SU-DHL-6 (cell line): ENCODE results near the gene PPP1R13B.

Experiments used
- H2AFZ ChIP-seq: fragments of 200-600 bp; sonication (generic); 2 replicates; pipeline ENCODE4 v1.6.1; 2014; ENCODE audit warnings: low read depth, mild to moderate bottlenecking, moderate library complexity, mixed read lengths, antibody characterized with exemption, low read length; ENCODE audit not compliant: severe bottlenecking
- H3F3A ChIP-seq: fragments of 200-600 bp; shearing (Covaris generic); 2 replicates; pipeline ENCODE4 v1.6.0; 2016; ENCODE audit warnings: antibody characterized with exemption, mild to moderate bottlenecking; ENCODE audit not compliant: insufficient read depth
- H3K27ac ChIP-seq: fragments of 200-600 bp; sonication (generic); 2 replicates; pipeline ENCODE4 v1.5.1; 2016; ENCODE audit warnings: low read depth, mild to moderate bottlenecking, low read length, moderate library complexity, mixed read lengths
- H3K27me3 ChIP-seq: fragments of 200-600 bp; sonication (generic), shearing (Covaris generic); 2 replicates; pipeline ENCODE4 v1.6.0; 2014; ENCODE audit warnings: mild to moderate bottlenecking, low read length
- H3K36me3 ChIP-seq: fragments of 200-600 bp; sonication (generic); 2 replicates; pipeline ENCODE4 v1.6.1; 2014; ENCODE audit warnings: mild to moderate bottlenecking, low read length, mixed read lengths
- H3K4me2 ChIP-seq: fragments of 300-600, 200-600 bp; shearing (Covaris generic), sonication (generic); 2 replicates; pipeline ENCODE4 v1.6.0; 2014; ENCODE audit warnings: low read length, low read depth, mild to moderate bottlenecking; ENCODE audit not compliant: poor library complexity, severe bottlenecking
- H3K4me3 ChIP-seq: fragments of 200-600 bp; sonication (generic); 2 replicates; pipeline ENCODE4 v1.5.1; 2014; ENCODE audit warnings: antibody characterized with exemption, low read length, mild to moderate bottlenecking, mixed read lengths; ENCODE audit not compliant: insufficient read depth, poor library complexity, severe bottlenecking
- H3K79me2 ChIP-seq: fragments of 200-600 bp; sonication (generic); 2 replicates; pipeline ENCODE4 v1.6.1; 2014; ENCODE audit warnings: mild to moderate bottlenecking, low read length, moderate library complexity; ENCODE audit not compliant: insufficient read depth
- H3K9ac ChIP-seq: fragments of 200-600 bp; sonication (generic); 2 replicates; pipeline ENCODE4 v1.7.0; 2014; ENCODE audit warnings: mild to moderate bottlenecking, low read length
- H3K9me2 ChIP-seq: fragments of 200-600 bp; sonication (generic); replicated peaks from 2 replicates; pipeline ENCODE4 v1.6.1; 2014; ENCODE audit warnings: low read length; ENCODE audit not compliant: insufficient read depth
- H3K9me3 ChIP-seq: fragments of 200-600 bp; sonication (generic); 2 replicates; pipeline ENCODE4 v1.6.1; 2014; ENCODE audit warnings: low read length, mixed read lengths; ENCODE audit not compliant: insufficient read depth
- H4K20me1 ChIP-seq: fragments of 200-600 bp; sonication (generic); 2 replicates; pipeline ENCODE4 v1.6.1; 2014; ENCODE audit warnings: low read depth, mild to moderate bottlenecking, antibody characterized with exemption, low read length, moderate library complexity, mixed read lengths
- CTCF ChIP-seq: fragments of 200-600 bp; sonication (generic); IDR thresholded peaks from one replicate; pipeline ENCODE4 v1.5.1; 2017; ENCODE audit warnings: antibody characterized with exemption, mild to moderate bottlenecking, low read length, moderate library complexity; ENCODE audit not compliant: insufficient read depth, poor library complexity, severe bottlenecking
- EZH2phosphoT487 ChIP-seq: fragments of 200-600 bp; sonication (generic), shearing (Covaris generic); conservative IDR thresholded peaks from 2 replicates; pipeline ENCODE4 v1.6.1; 2018; ENCODE audit warnings: mild to moderate bottlenecking, antibody characterized with exemption, low read length, moderate library complexity, mixed read lengths

The PPP1R13B gene

GRCh38 chr14:103758059-103758776 is 89.2 kb downstream of the PPP1R13B start:
- no peaks in the 10 kb centered on the region for H3K36me3 ChIP-seq
- no peaks in the 10 kb centered on the region for H3K9me2 ChIP-seq
- no peak overlapping the region for H3K4me2 ChIP-seq
- H3K9me3 ChIP-seq = no peaks in the 10 kb centered on the region
- no peaks in the 10 kb centered on the region for H3F3A ChIP-seq
- H3K9ac ChIP-seq = no peak overlapping the region
- H2AFZ ChIP-seq = no peak overlapping the region
- no peaks in the 10 kb centered on the region for H4K20me1 ChIP-seq
- no peaks in the 10 kb centered on the region for H3K79me2 ChIP-seq
- H3K27ac ChIP-seq = no peak overlapping the region
- TF ChIP-seq CTCF (no peak), EZH2phosphoT487 (no peak)
- H3K27me3 ChIP-seq = no peaks in the 10 kb centered on the region
- H3K4me3 ChIP-seq = no peak overlapping the region

GRCh38 chr14:103755060-103755459 is 92.3 kb downstream of the PPP1R13B start:
- H2AFZ ChIP-seq = no peak overlapping the region
- H3K9me2 ChIP-seq = no peaks in the 10 kb centered on the region
- H3K79me2 ChIP-seq = no peaks in the 10 kb centered on the region
- H3K4me3 ChIP-seq = no peak overlapping the region
- H3K27ac ChIP-seq = no peak overlapping the region
- H3K9me3 ChIP-seq = no peaks in the 10 kb centered on the region
- TF ChIP-seq EZH2phosphoT487 (no peak), CTCF (no peak)
- no peaks in the 10 kb centered on the region for H3K36me3 ChIP-seq
- H3K4me2 ChIP-seq = no peak overlapping the region
- H3F3A ChIP-seq = no peaks in the 10 kb centered on the region
- H3K9ac ChIP-seq = no peak overlapping the region
- H4K20me1 ChIP-seq = no peaks in the 10 kb centered on the region
- no peaks in the 10 kb centered on the region for H3K27me3 ChIP-seq

- no peaks in the 10 kb centered on the region for H3K36me3 ChIP-seq
- no peaks in the 10 kb centered on the region for H3K9me2 ChIP-seq
- H3K9ac ChIP-seq = no peak overlapping the region
- H3F3A ChIP-seq = peaks cover 4% of the 10 kb centered on the region; the same call in 1 of the 2 replicates
- no peak for TF ChIP-seq EZH2phosphoT487
- no peak for TF ChIP-seq CTCF
- no peaks in the 10 kb centered on the region for H3K27me3 ChIP-seq
- no peaks in the 10 kb centered on the region for H3K79me2 ChIP-seq
- no peak overlapping the region for H3K4me3 ChIP-seq
- H4K20me1 ChIP-seq = no peaks in the 10 kb centered on the region
- no peak overlapping the region for H3K27ac ChIP-seq
- no peaks in the 10 kb centered on the region for H3K9me3 ChIP-seq
- no peak overlapping the region for H2AFZ ChIP-seq
- H3K4me2 ChIP-seq = no peak overlapping the region
Observed at GRCh38 chr14:103753774-103754173, 93.6 kb downstream of the PPP1R13B start.
